ENCODE measurements around the gene CCDC112.

CCDC112 gene

DNA sequence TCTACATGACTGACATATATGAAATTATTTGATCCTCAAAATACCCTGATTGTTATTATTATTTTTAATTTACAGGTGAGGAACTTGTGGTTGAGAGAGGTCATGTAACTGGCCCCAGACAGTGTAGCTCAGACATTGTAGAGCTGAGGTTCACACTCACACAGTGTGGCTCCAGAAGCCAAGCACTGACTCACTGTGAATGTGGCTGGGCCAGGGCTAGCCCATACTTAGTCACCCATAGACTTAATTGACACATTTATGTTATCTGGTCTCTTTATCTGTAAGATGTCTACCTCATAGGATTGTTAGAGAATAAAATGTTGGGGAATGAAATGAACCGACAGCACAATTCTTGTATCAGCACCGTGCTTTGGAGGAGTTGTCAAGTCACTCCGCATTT is 24.9 kb upstream of the CCDC112 start:
- Mint-ChIP-seq H3K9me3 (peaks cover 7% of the 10 kb centered on the region), H3K27me3 (ENCODE audit: low read depth, poor library complexity) (peaks cover 8% of the 10 kb centered on the region), H3K4me3 (no peak overlapping the region), H3K27ac (no peak overlapping the region), H3K4me1 (no peaks in the 10 kb centered on the region), H3K36me3 (ENCODE audit: low read depth) (no peaks in the 10 kb centered on the region)
- TF ChIP-seq, protein P1, sequence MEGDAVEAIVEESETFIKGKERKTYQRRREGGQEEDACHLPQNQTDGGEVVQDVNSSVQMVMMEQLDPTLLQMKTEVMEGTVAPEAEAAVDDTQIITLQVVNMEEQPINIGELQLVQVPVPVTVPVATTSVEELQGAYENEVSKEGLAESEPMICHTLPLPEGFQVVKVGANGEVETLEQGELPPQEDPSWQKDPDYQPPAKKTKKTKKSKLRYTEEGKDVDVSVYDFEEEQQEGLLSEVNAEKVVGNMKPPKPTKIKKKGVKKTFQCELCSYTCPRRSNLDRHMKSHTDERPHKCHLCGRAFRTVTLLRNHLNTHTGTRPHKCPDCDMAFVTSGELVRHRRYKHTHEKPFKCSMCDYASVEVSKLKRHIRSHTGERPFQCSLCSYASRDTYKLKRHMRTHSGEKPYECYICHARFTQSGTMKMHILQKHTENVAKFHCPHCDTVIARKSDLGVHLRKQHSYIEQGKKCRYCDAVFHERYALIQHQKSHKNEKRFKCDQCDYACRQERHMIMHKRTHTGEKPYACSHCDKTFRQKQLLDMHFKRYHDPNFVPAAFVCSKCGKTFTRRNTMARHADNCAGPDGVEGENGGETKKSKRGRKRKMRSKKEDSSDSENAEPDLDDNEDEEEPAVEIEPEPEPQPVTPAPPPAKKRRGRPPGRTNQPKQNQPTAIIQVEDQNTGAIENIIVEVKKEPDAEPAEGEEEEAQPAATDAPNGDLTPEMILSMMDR (IDR thresholded peaks at IDR 0.05): no peak
- no peak for DNase-seq

DNA sequence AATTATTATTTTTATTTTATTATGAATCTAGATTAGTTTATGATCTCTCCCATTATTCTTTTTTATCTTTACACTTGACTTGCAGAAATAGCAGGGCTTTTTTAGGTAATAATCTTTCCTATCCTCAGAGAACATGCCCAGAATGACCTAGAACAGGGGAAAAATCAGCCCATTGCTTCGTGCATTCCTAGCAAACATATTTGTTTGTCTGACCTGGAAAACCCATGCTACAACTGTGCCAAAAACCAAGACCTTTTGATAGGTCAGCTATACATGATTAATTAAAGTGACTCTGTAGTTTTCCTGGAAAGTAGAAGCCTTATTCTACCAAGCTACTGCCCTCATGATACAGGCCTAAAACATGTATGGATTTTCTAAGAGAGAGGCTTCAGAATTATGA is 24.1 kb upstream of the CCDC112 start:
- no peak overlapping the region for H3K4me3 Mint-ChIP-seq
- H3K36me3 Mint-ChIP-seq (ENCODE audit: low read depth): no peaks in the 10 kb centered on the region
- no peak overlapping the region for H3K27ac Mint-ChIP-seq
- no peak for DNase-seq
- peaks cover 7% of the 10 kb centered on the region for H3K9me3 Mint-ChIP-seq
- TF ChIP-seq, protein P1 (IDR thresholded peaks at IDR 0.05): no peak
- H3K27me3 Mint-ChIP-seq (ENCODE audit: low read depth, poor library complexity): peaks cover 8% of the 10 kb centered on the region
- H3K4me1 Mint-ChIP-seq: no peaks in the 10 kb centered on the region

DNA sequence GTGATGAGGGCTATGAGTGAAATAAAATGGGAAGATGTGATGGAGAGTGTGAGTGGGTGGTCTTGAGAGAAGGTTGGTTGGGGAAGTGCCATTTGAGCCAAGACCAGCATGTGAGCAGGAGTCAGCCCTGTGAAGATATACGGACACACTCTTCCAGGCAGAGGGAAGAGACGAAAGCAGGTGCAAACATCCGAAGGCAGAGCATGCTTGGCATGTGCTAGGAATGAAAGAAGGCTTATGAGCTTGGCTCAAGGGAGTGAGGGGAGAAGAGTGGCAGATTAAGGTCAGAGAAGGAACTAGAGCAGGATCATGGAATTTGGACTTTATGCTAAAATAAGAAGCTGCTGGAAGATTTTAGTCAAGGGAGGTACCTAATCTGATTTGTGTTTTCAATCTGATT is 23.6 kb upstream of the CCDC112 start:
- Mint-ChIP-seq H3K9me3 (peaks cover 7% of the 10 kb centered on the region), H3K27me3 (ENCODE audit: low read depth, poor library complexity) (peaks cover 8% of the 10 kb centered on the region), H3K4me1 (no peaks in the 10 kb centered on the region), H3K36me3 (ENCODE audit: low read depth) (no peaks in the 10 kb centered on the region), H3K4me3 (no peak overlapping the region), H3K27ac (no peak overlapping the region)
- TF ChIP-seq, protein P1 (IDR thresholded peaks at IDR 0.05): no peak
- no peak for DNase-seq

GRCh38 chr5:115319007-115319406 is 22.6 kb upstream of the CCDC112 start:
- TF ChIP-seq, protein P1 (IDR thresholded peaks at IDR 0.05): no peak
- Mint-ChIP-seq H3K4me3 (no peak overlapping the region), H3K4me1 (no peaks in the 10 kb centered on the region), H3K9me3 (peaks cover 7% of the 10 kb centered on the region), H3K36me3 (ENCODE audit: low read depth) (no peaks in the 10 kb centered on the region), H3K27ac (no peak overlapping the region), H3K27me3 (ENCODE audit: low read depth, poor library complexity) (peaks cover 8% of the 10 kb centered on the region)
- DNase-seq: no peak

GRCh38 chr5:115317736-115318135 is 21.3 kb upstream of the CCDC112 start:
- no peak for DNase-seq
- TF ChIP-seq, protein P1 (IDR thresholded peaks at IDR 0.05): no peak
- peaks cover 3% of the 10 kb centered on the region for H3K9me3 Mint-ChIP-seq
- peaks cover 8% of the 10 kb centered on the region for H3K27me3 Mint-ChIP-seq (ENCODE audit: low read depth, poor library complexity)
- no peak overlapping the region for H3K27ac Mint-ChIP-seq
- no peak overlapping the region for H3K4me3 Mint-ChIP-seq
- no peaks in the 10 kb centered on the region for H3K36me3 Mint-ChIP-seq (ENCODE audit: low read depth)
- no peaks in the 10 kb centered on the region for H3K4me1 Mint-ChIP-seq

DNA sequence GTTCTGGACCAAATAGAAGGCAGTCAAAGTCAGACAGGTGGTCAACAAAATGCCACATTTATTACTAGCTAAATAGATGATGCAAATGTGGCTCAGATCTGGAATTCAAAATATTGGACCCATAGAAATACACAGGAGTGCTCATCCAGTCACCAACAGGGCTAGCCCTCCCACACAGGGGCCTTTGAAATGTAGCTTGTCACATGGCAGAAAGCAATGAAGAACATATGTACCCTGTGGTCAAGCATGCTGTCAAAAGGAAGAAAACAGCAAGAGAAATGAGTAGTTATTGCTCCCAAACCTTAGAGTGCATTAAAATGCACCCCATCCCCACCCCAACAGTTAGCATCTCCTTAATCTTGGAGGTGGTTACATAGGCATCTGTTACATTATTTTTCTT is 20.9 kb upstream of the CCDC112 start:
- DNase-seq: no peak
- Mint-ChIP-seq H3K36me3 (ENCODE audit: low read depth) (no peaks in the 10 kb centered on the region), H3K4me3 (no peak overlapping the region), H3K27ac (no peak overlapping the region), H3K9me3 (no peaks in the 10 kb centered on the region), H3K4me1 (no peaks in the 10 kb centered on the region), H3K27me3 (ENCODE audit: low read depth, poor library complexity) (peaks cover 4% of the 10 kb centered on the region)
- TF ChIP-seq, protein P1 (IDR thresholded peaks at IDR 0.05): no peak
